Measurements from ENCODE around the gene ANGPTL8. TPM values are rescaled to one million over a fixed set of nuclear protein-coding genes. Genes with fewer than 3 reads are reported as not detected.

Gene ANGPTL8
- total and polyA plus RNA-seq, 2 of the 13 experiments (the other 11 are each of a cell fraction or from before 2014, with no cell fraction given), result 27.3 to 243 TPM

DNA sequence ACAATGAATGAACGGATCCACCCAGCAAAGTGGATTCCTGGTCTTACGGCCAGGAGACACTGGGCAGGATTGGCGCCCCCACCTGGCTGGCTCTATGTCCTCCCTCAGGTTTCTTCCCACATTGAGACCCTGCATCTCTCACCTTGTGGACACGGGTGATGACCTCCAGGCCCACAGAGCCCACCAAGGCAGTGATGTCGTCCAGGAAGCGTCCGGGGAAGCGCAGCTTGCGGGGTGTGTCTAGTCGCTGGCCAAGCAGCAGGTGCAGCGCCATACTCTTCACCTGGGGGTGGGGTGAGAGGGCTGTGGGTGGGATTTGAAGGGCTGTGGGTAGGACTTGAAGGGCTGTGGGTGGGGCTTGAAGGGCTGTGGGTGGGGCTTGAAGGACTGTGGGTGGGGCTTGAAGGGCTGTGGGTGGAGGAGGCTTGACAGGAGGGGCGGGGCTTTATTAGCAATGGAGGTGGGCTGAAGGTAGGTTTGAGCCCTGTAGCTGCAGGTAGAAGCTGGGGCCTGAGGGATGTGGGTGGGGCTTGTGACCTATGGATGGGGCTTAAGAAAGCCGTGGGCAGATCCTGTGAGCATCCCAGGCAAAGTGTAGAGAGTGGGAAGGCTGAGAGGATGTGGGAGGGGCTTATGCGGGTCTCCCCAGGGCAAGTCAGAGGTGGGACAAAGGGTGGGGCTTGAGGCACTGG is 12.1 kb upstream of the ANGPTL8 start (continued):
- TF ChIP-seq, protein P1, sequence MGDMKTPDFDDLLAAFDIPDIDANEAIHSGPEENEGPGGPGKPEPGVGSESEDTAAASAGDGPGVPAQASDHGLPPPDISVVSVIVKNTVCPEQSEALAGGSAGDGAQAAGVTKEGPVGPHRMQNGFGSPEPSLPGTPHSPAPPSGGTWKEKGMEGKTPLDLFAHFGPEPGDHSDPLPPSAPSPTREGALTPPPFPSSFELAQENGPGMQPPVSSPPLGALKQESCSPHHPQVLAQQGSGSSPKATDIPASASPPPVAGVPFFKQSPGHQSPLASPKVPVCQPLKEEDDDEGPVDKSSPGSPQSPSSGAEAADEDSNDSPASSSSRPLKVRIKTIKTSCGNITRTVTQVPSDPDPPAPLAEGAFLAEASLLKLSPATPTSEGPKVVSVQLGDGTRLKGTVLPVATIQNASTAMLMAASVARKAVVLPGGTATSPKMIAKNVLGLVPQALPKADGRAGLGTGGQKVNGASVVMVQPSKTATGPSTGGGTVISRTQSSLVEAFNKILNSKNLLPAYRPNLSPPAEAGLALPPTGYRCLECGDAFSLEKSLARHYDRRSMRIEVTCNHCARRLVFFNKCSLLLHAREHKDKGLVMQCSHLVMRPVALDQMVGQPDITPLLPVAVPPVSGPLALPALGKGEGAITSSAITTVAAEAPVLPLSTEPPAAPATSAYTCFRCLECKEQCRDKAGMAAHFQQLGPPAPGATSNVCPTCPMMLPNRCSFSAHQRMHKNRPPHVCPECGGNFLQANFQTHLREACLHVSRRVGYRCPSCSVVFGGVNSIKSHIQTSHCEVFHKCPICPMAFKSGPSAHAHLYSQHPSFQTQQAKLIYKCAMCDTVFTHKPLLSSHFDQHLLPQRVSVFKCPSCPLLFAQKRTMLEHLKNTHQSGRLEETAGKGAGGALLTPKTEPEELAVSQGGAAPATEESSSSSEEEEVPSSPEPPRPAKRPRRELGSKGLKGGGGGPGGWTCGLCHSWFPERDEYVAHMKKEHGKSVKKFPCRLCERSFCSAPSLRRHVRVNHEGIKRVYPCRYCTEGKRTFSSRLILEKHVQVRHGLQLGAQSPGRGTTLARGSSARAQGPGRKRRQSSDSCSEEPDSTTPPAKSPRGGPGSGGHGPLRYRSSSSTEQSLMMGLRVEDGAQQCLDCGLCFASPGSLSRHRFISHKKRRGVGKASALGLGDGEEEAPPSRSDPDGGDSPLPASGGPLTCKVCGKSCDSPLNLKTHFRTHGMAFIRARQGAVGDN (CRISPR knock-in tag; IDR thresholded peaks at IDR 0.05), result peak; percentile 27; the same call in 1 of the 2 replicates
- TF ChIP-seq ISL2 (CRISPR knock-in tag; IDR thresholded peaks at IDR 0.05) (no peak), SMC3 (IDR thresholded peaks at IDR 0.05; ENCODE audit: low read length) (0 out of 2 replicates have a peak, but pooled peaks have one; percentile 21), CEBPG (CRISPR knock-in tag; IDR thresholded peaks at IDR 0.05) (no peak)
- TF ChIP-seq, protein P2, sequence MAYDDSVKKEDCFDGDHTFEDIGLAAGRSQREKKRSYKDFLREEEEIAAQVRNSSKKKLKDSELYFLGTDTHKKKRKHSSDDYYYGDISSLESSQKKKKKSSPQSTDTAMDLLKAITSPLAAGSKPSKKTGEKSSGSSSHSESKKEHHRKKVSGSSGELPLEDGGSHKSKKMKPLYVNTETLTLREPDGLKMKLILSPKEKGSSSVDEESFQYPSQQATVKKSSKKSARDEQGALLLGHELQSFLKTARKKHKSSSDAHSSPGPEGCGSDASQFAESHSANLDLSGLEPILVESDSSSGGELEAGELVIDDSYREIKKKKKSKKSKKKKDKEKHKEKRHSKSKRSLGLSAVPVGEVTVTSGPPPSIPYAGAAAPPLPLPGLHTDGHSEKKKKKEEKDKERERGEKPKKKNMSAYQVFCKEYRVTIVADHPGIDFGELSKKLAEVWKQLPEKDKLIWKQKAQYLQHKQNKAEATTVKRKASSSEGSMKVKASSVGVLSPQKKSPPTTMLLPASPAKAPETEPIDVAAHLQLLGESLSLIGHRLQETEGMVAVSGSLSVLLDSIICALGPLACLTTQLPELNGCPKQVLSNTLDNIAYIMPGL (CRISPR knock-in tag; IDR thresholded peaks at IDR 0.05; ENCODE audit: borderline replicate concordance in 1 of 2, low read depth in 1 of 2), result no peak

Data from HepG2 (cell line).